Activated naive CD4-positive, alpha-beta T cell treated with Interleukin-2 at 50 U/mL for 16 hours (primary cell): Measurements from ENCODE around the gene NAGPA.
"Not testable (repeated sequence)": the region's sequence is repeated elsewhere in the genome, so short reads cannot be mapped to it uniquely, and the experiment has no call there.

ENCODE experiments used
- DNase-seq: peaks from one replicate; pipeline ENCODE4 v3.0.0-alpha.2; 2020

The NAGPA gene

GRCh38 chr16:5059386-5060072, 25.8 kb upstream of the NAGPA start:
- DNase-seq, result no peak

- no peak for DNase-seq
Observed at GRCh38 chr16:5058476-5058875, 24.7 kb upstream of the NAGPA start.

GRCh38 chr16:5056352-5056751, 22.6 kb upstream of the NAGPA start:
- DNase-seq, result peak; percentile 34

DNA sequence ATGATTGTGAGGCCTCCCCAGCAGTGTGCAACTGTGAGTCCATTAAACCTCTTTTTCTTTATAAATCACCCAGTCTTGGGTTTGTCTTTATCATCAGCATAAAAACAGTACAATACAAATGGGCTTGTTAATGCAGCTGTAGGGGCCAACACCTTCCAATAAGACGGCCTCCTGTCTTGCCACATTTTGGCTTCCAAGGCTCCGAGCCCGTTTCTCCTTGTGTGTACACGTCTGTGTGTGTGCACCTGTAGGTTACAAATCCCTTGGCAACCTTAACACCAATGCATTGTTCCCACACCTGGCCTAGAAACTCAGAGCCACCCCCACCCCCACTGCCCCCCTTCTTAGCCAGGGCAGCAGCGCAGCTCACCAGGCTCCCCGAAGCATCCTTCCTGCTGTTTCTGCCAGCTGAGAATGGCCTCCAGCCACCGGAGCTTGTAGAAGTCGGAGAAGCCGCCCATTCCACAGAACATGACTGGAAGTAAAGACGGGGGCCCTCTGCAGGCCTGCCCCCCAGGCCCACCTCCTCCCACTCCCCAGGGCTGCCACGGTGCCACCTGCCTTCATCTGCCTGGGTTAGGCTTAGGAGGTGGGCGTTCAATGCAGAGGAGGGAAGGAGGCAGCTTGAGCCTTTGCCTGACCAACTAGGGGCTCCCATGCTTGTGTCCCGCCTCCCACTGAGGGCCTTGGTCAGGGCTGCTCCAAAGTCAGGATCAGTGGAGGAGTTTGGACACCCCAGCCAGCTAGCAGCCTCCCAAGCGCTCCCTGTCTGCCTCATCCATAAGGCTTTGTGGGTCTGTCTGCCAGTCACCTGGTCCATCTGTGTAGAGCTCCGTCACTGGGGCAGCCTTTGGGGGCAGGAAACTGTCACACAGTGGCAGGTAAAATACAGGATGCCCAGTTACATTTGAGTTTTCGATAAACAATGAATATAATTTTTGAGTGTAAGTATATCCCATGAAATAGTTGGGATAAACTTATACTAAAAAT, 21.4 kb upstream of the NAGPA start:
- no peak for DNase-seq

DNA sequence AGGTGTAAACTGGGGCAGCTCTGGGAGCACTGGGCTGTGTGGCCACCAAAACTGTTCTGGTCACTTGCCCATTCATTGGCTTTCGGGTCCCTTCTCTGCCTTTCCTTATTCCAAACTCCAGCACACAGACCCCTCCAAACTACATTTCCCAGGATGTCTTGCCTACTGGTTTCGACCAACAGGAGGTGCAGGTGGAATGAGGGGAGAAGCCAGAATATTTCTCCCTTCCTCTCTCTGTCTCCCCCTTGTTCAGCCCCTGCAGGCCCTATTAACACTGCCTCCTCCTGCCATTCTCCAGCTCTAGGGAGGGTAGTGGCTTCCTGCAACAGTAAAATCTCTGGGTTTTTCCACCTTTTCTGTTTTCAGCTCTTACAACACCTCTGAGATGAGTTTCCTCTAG, 13.2 kb upstream of the NAGPA start:
- DNase-seq, result no peak

DNA sequence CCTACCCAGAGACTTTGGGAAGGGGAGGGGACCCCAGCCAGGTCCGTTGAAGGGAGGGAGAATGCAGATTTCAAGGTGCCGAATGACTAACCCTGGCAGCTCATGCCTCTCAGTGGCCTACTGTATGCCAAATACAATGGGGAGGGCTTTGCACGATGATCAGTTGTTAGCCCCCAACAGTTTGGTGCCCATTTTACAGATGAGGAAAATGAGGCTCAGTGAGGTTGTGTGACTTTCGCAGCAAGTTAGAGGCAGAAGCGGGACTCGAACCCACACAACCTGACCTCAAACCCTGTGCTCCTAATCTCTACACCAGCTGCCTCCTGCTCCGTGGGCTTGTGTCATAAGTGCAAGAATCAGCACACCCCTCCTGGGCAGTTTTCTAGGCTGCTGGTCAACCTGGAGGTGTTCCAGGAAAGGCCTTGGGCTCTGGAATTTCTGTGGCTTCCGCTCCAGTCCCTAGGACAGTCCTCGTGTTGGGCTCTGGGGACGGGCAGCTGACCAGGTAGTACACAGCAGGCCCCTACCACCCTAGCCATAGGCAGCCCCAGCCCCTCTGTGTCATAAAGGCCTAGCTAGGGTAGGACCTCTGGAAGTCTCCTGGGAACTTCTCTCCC, 11.9 kb upstream of the NAGPA start:
- no peak for DNase-seq

GRCh38 chr16:5044581-5044980, 10.8 kb upstream of the NAGPA start:
- DNase-seq, result not testable (repeated sequence)

DNA sequence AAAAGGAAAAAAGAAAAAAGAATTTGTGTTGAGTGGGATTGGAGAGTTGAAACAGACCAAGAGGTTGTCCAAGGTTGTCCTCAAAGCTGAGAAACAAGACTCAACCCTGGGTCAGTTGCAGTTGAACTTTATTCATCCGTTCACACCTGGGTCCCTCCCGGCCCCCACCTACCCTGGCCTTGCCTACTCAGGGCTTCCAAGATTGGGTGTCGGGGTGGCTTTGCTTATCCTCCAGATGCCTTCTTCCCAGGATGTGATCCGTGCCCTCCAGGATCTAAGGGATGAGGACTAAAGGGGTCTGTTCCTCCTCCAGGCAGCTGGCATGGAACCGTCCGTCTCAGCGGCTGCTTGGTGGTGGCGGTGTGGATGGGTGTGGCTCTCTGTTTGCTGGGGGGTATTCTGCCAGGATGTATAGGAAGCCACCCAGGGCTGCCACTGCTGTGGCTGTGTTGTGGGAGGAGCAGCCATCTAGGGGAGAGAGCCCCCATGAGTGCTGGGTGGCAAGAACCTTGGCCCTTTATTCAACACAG, 10.3 kb upstream of the NAGPA start:
- no peak for DNase-seq

GRCh38 chr16:5042574-5043171, 8.9 kb upstream of the NAGPA start:
- no peak for DNase-seq

DNA sequence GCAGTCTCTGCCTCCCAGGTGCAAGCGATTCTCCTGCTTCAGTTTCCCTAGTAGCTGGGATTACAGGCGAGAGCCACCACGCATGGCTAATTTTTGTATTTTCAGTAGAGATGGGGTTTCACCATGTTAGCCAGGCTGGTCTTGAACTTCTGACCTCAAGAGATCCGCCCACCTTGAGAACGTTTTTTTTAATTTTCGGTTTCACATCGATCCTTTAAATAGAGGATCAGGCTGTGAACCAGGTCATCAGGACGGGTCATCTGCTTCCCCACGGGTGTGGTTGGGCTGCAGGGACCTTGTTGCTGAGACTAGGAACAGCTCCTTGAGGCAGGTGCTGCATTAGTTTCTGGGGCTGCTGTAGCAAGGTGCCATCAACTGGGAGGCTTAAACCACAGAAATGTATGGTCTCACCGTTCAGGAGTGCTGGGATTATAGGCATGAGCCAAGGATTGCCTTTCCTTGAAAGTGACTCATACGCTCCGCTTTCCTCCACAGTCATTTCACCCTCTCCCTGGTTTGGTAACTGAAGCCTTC, 7.9 kb upstream of the NAGPA start:
- DNase-seq, result no peak

DNA sequence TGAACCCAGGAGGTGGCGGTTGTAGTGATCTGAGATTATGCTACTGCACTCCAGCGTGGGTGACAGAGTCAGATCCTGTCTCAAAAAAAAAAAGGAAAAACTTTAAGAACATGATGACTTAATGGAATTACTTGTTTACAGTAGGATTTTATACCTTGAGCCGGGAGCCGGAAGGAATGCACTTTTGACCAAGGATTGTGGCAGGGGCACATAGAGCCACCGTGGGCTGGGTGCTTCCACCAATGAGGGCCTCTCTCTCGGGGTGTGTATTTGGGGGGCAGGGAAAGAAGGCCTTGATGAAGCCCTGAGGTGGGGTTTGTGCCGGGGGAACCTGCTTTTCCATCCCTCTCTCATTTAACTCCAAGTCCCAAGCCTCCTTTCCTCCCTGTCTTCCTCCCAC, 6.7 kb upstream of the NAGPA start:
- no peak for DNase-seq

- no peak for DNase-seq
Observed at GRCh38 chr16:5036228-5037156, 2.8 kb upstream of the NAGPA start.

GRCh38 chr16:5035909-5036227, 2.1 kb upstream of the NAGPA start:
- no peak for DNase-seq

GRCh38 chr16:5034167-5034523, 410 bp upstream of the NAGPA start:
- DNase-seq, result no peak

DNA sequence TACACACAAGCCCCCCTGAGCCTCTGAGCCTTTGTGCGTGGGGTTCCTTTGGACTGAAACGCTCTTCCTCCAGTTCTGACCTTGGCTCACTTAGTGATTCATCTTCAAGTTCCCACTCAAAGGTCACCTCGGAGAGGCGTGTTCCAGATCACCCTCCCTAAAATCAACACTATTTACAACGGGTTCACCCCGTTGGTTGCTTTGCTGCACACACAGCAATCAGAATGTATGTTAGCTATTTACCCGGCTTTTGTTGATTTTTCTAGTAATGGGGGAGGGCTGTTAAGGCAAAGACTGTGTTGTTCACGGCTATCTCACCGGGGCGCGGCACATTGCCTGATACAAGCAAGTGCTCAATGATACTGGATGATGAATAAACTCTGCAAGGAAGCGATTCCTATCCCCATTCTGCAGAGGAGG, 977 bp downstream of the NAGPA start:
- no peak for DNase-seq

GRCh38 chr16:5031601-5032000, 2.1 kb downstream of the NAGPA start:
- DNase-seq, result no peak

DNA sequence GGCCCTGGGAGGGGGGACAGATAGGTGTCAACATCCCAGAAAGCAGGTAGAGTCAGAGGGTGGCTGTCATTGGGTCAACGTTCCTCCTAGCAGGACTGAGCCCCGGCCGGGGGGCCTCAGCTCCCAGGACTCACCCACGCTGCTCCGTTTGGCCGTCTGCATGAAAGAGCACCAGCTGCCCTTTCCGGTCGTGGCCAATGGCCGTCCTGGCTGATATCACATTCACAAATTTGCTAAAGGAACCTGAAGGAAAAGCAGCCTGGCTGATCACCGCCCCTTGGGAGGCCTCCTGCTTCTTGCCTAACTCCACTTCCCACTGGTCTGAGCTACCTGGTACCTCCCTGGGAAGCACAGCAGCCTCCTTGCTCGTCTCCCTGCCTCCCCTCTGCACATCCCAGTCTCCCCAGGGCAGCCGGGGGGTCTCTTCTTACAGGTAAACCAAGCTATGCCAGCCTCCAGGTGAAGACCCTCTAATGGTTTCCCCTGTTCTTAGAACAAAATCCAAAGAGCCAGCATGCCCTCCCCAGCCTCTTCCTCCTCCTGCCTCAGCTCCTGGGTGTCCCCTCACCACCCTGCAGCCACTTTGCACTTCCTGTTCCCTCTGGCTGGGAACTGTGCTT, 3.4 kb downstream of the NAGPA start:
- no peak for DNase-seq

GRCh38 chr16:5028950-5029475, 4.7 kb downstream of the NAGPA start:
- no peak for DNase-seq

GRCh38 chr16:5027575-5028235, 6.0 kb downstream of the NAGPA start:
- DNase-seq, result no peak

GRCh38 chr16:5027086-5027485, 6.6 kb downstream of the NAGPA start:
- no peak for DNase-seq

DNA sequence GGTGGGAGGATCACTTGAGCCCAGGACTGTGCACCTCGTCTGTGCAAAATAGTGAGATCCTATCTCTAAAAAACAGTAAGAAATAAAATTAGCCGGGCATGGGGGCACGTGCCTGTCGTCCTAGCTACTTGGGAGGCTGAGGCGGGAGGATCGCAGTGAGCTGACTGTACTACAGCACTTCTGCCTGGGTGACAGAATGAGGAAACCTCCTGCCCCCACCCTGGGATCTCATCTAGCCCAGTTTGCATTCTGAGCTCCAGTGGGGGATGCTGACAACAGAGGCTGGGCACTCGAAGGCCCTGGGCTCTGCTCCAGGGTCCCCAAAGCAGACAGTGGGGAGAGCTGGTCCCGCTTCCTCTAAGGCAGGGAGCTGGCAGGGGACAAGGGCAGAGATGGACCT, 7.1 kb downstream of the NAGPA start:
- no peak for DNase-seq
